GM11168 (cell line): ENCODE data around the gene RFX7.
"Not testable (repeated sequence)": the region's sequence is repeated elsewhere in the genome, so short reads cannot be mapped to it uniquely, and the experiment has no call there.

Source experiments
- in situ Hi-C: fragments of 300-500 bp; cut with MboI; formaldehyde crosslinking; loops from one replicate; pipeline ENCODE4 v1.12.0; 2022; ENCODE audit warnings: low sequenced_read_pairs; ENCODE audit not compliant: unreplicated experiment

RFX7 gene

DNA sequence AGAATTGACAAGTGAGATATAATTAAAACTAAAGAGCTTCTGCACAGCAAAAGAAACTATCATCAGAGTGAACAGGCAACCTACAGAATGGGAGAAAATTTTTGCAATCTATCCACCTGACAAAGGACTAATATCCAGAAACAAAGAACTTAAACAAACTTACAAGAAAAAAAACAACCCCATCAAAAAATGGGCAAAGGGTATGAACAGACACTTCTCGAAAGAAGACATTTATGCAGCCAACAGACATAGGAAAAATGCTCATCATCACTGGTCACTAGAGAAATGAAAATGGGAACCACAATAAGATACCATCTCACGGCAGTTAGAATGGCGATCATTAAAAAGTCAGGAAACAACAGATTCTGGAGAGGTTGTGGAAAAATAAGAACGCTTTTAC, 88.9 kb downstream of the RFX7 start:
- in situ Hi-C loops: not testable (repeated sequence)

- in situ Hi-C loops: no loop called here
Measured at GRCh38 chr15:56150204-56150603, 93.5 kb downstream of the RFX7 start.

- in situ Hi-C loops: no loop called here
Measured at GRCh38 chr15:56148064-56148463, 95.6 kb downstream of the RFX7 start.

DNA sequence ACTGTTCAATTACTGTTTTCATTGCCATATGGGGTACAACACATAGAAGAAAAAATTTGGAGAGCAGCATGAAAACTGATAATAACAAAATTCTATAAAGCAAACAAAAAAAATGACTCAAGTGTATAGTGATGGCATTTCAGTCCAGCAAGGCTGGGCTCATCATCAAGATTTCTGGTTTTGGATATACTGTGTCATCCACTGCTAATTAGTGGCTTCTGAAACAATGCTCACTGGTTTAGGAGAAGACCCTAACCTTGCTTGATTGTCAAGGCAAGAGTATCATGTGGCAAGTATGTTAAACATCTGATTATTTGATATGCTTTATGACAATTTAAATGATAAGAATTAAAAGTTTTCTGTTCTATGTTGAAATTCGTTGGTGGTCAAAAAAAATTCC, 96.9 kb downstream of the RFX7 start:
- in situ Hi-C loops: no loop called here

- in situ Hi-C loops: no loop called here
Measured at GRCh38 chr15:56128081-56128480, 115.6 kb downstream of the RFX7 start.

DNA sequence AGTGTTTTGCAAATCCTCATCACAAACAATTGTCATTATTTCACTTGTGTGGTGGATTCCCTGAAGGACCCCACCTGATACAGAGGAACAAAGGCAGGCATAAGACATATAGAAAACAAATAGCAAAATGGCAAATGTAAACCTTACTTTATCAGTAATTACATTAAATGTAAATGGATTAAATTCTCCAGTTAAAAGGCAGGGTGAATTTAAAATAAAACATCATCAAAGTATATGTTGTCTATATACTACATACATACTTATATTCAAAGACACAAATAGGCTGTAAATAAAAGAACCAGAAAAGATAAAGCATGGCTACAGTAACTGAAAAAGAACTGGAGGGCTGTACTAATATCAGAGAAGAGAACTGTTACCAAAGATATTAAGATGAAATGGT, 117.3 kb downstream of the RFX7 start:
- in situ Hi-C loops: no loop called here

- in situ Hi-C loops: no loop called here
Measured at GRCh38 chr15:56124391-56124790, 119.3 kb downstream of the RFX7 start.

GRCh38 chr15:56105855-56106254, 137.8 kb downstream of the RFX7 start:
- in situ Hi-C loops: no loop called here

- in situ Hi-C loops: no loop called here
Measured at GRCh38 chr15:56102441-56102840, 141.2 kb downstream of the RFX7 start.

GRCh38 chr15:56099311-56099710, 144.4 kb downstream of the RFX7 start:
- in situ Hi-C loops: no loop called here

DNA sequence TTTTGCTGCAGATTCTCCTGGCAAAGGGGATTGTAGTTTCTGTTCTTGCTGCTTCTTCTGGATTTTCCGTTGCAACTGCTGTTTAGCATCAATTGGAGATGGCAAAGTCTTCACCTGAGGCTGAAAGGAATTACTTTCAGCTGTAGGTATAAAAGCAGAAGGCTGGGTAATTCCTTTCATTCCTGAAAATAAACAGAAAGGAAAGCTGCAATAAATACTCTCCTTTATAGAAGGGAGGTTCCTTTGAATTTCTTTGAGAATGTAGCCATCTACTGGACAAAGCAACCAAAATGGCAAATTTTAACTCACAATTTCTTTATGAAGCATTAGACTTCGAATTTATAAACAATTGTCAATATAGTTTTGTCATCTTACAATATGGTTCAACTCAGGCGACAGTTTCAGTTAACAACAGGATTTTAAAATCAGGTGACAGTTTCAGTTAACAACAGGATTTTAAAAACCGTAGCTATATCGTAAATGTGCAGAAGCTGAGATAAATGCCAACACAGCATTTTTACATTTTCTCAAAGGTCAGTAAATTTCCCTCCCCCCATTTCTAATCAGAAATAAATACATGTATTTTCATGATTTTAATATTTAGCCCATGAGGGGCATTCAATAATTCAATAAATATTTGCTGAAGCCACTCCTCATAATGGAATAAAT, 145.3 kb downstream of the RFX7 start:
- in situ Hi-C loops: no loop called here

- in situ Hi-C loops: no loop called here
Measured at GRCh38 chr15:56095406-56095805, 148.3 kb downstream of the RFX7 start.

DNA sequence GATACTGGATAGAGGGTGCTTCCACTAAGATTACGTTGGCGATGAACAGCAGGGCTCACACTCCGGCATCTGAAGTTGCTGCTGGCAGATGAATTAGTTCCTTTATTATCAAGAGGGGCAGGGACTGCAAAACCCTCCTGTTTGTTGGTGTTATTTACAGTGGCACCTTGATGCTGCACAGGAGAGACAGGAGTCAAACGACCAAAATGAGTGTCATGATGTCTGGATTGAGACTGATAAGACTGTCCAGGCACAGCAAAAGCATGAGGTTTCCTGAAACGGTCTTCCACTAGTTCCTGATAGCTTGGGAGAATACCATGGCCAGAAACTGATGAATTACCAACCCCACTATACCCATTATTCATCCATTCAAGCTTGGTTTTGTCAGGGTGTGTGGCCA, 149.5 kb downstream of the RFX7 start:
- in situ Hi-C loops: no loop called here

DNA sequence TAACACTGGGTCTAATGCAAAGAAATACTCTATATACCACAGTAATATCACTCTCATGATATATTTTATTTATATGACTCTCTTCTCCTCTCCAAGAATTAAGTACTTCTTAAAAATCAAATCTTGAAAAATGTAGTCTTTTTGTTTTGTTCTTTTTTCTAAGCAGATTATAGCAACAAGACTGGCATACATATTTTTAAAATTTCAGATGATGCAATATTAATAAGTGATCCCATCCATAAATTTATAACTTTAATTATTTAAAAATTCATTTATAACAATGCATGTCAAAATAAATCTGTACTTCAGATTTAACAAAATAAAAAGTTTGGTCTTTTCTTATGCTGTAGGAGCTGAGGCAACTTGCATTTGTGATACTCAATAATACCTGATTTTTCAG, 155.3 kb downstream of the RFX7 start:
- in situ Hi-C loops: no loop called here

DNA sequence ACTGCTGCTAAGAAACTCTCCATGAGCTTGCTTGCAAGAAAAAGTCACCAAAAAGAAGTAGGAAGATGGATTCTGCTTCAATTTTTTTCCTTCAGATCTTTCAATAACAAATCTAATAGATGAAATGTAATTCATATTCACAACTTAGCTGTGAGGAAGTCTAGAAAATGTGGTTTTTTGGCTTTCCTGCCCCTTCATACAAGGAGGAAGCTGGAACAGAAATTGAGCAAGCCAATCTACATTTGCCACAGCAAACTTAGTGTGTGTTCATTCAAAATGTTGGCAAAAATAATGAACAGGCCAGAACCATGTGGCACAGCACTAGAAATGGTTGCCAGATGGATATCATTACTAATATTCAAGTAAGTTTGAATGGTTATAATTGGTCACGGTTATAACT, 157.1 kb downstream of the RFX7 start:
- in situ Hi-C loops: no loop called here

GRCh38 chr15:56082263-56082761, 161.4 kb downstream of the RFX7 start:
- in situ Hi-C loops: no loop called here

- in situ Hi-C loops: no loop called here
Measured at GRCh38 chr15:56077081-56077480, 166.6 kb downstream of the RFX7 start.

- in situ Hi-C loops: no loop called here
Measured at GRCh38 chr15:56076640-56077039, 167.0 kb downstream of the RFX7 start.

- in situ Hi-C loops: no loop called here
Measured at GRCh38 chr15:56074481-56075265, 169.0 kb downstream of the RFX7 start.

- in situ Hi-C loops: no loop called here
Measured at GRCh38 chr15:56064152-56064551, 179.5 kb downstream of the RFX7 start.

DNA sequence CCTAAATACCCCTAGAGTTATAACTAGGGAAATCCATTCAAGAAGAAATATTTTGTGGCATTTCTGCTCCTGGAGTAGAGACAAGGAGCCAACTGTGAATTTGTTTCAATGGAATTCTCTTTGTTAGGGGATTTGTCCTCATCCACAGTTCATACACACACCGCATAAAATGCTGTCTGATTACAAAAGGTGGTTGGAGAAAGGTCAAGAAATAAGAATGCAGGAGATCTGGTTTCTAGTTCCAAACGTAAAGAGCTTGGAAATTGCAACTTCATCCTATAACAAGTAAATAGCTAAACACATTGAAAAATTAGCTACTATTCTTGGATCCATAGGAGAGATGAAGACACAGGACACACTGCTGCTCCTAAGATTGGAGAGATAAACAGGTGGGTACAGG, 184.0 kb downstream of the RFX7 start:
- in situ Hi-C loops: no loop called here

DNA sequence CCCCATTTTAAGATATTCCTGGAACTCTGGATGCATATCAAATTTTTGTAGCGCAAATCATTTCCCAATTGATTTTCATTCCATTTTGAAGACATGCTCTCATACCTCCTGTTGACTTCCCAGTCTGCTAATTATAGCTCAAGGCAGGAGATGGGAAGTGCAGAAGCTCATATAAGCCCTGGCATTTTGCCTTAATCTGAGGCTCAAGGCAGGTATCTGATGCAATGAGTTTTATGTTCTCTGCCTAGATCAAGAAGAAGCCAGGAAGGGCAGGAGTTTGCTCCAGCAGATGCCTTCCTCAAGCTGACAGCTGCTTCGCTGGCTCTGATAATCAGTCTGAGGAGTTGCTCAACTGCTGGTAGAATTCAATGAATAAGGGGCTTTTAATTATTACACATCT, 184.7 kb downstream of the RFX7 start:
- in situ Hi-C loops: no loop called here
